ENCODE measurements around the gene C10orf67.

DNA sequence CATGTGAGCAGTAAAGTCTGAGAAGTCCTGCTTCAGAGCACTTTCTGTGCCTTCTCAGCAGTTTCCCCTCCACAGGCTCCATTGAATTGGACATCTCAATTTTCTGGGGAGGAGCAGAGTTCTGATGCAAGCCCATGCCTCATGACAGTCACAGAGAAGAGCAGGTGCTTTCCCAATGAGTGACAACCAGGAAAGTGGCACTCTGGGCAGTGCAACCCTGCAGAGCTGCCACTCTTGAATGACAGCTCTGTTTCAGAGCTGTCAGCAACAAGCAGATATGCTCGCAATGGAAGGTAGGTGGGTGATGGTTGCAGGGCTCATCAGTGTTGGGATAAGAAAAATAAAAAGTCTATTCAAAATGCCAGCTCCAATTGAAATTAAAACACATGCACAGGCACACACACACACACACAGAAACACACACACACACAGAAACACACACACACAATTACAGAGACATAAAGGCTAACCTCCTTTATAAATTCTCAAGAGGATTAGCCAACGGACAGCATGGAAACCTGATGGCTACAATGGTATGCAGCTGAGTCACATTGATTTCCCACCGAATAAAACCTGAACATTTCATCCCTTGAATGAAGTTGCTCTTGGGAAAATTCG lies 50.5 kb downstream of the C10orf67 start:
- no peak for TF ChIP-seq CTCF (IDR thresholded peaks at IDR 0.05; ENCODE audit: insufficient read depth, low read length)
- TF ChIP-seq POLR2AphosphoS5 (IDR thresholded peaks at IDR 0.05; ENCODE audit: low read depth), result no peak

Measured in HL-60 (cell line).